Endothelial cell of umbilical vein (primary cell): Measurements from ENCODE around the gene KCNMA1.

Experiments used
- EZH2 ChIP-seq: IDR thresholded peaks from 2 replicates; pipeline ENCODE4 v1.6.1; 2012; ENCODE audit warnings: borderline replicate concordance, low read depth, mild to moderate bottlenecking, moderate library complexity, low read length, inconsistent platforms; ENCODE audit not compliant: severe bottlenecking
- FOS ChIP-seq: IDR thresholded peaks from 2 replicates; pipeline ENCODE4 v1.6.1; 2011; ENCODE audit warnings: mild to moderate bottlenecking, low read length, moderate library complexity, borderline replicate concordance; ENCODE audit not compliant: insufficient read depth
- GATA2 ChIP-seq: IDR thresholded peaks from 2 replicates; pipeline ENCODE4 v1.7.0; 2011; ENCODE audit warnings: low read depth, mild to moderate bottlenecking, moderate library complexity, mixed read lengths, low read length; ENCODE audit not compliant: insufficient read length, insufficient read depth
- MAX ChIP-seq: IDR thresholded peaks from 2 replicates; pipeline ENCODE4 v1.6.1; 2011; ENCODE audit not compliant: insufficient read depth, insufficient read length
- MYC ChIP-seq: IDR thresholded peaks from one replicate; pipeline ENCODE4 v1.6.1; 2011; ENCODE audit warnings: mild to moderate bottlenecking, low read depth, low read length
- POLR2A ChIP-seq: IDR thresholded peaks from 2 replicates; pipeline ENCODE4 v1.6.1; 2012; ENCODE audit warnings: low read depth, mild to moderate bottlenecking, control low read depth, low read length
- TF ChIP-seq, protein P1 (sequence below), 2 donors: IDR thresholded peaks; 1 replicate in 1 of 2; 2 replicates in 1 of 2; pipeline ENCODE4 v1.5.1; 2011; ENCODE audit warnings: low read length in 2 of 2, mild to moderate bottlenecking in 2 of 2, moderate library complexity in 2 of 2, control low read depth in 1 of 2, inconsistent platforms in 1 of 2, low read depth in 1 of 2; ENCODE audit not compliant: insufficient read depth in 1 of 2; ENCODE audit errors: extremely low read depth in 1 of 2

DNA sequence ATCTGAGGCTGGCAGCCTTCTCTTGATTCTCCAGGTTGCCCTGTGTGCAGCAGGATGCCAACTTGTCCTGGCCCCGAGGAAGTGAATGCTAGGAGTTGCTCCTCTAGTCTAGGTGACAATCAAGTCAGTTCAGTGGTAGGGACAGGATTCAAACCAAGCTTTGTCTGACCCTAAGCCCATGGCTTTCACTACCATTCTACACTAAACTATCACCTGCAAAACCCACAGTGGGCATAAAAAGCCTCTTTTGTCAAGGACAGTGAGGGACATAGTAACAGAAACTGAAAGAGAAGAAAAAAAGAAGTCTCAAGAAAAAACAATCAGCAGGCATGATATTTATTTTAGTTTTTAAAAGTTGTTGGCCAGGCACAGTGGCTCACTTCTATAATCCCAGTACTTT is 33.5 kb downstream of the KCNMA1 start:
- TF ChIP-seq, protein P1, sequence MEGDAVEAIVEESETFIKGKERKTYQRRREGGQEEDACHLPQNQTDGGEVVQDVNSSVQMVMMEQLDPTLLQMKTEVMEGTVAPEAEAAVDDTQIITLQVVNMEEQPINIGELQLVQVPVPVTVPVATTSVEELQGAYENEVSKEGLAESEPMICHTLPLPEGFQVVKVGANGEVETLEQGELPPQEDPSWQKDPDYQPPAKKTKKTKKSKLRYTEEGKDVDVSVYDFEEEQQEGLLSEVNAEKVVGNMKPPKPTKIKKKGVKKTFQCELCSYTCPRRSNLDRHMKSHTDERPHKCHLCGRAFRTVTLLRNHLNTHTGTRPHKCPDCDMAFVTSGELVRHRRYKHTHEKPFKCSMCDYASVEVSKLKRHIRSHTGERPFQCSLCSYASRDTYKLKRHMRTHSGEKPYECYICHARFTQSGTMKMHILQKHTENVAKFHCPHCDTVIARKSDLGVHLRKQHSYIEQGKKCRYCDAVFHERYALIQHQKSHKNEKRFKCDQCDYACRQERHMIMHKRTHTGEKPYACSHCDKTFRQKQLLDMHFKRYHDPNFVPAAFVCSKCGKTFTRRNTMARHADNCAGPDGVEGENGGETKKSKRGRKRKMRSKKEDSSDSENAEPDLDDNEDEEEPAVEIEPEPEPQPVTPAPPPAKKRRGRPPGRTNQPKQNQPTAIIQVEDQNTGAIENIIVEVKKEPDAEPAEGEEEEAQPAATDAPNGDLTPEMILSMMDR (IDR thresholded peaks at IDR 0.05; ENCODE audit: extremely low read depth in 1 of 2, insufficient read depth in 1 of 2, low read depth in 1 of 2, low read length in 2 of 2) = no peak
- no peak for TF ChIP-seq EZH2
- TF ChIP-seq POLR2A = no peak
- no peak for TF ChIP-seq GATA2
- no peak for TF ChIP-seq MYC
- no peak for TF ChIP-seq MAX
- TF ChIP-seq FOS = no peak
